Measurements from ENCODE around the gene IKBIP.

The IKBIP gene

GRCh38 chr12:98575013-98575412 is 69.6 kb downstream of the IKBIP start:
- no peak overlapping the region for H3K27ac ChIP-seq
- TF ChIP-seq CTCF (conservative IDR thresholded peaks at IDR 0.05) (no peak), ZFX (IDR thresholded peaks at IDR 0.05) (no peak)
